BJ (cell line): Measurements from ENCODE around the gene RRAS2. TPM values are rescaled to one million over a fixed set of nuclear protein-coding genes. Genes with fewer than 3 reads are reported as not detected.

ENCODE experiments used
- CTCF ChIA-PET: fragments of 350-600 bp; formaldehyde crosslinking; extraction: SDS; loops from one replicate; lab custom pipeline; 2021; ENCODE audit warnings: antibody characterized with exemption, inconsistent platforms; lab: Yijun Ruan, JAX
- POLR2A ChIA-PET: fragments of 300-600 bp; sonication (Branson Sonifier 250); formaldehyde crosslinking; extraction: SDS; loops from one replicate; lab custom pipeline; 2021; ENCODE audit warnings: antibody characterized with exemption; lab: Charles Lee
- DNase-seq: peaks from one replicate; pipeline ENCODE4 v3.0.0-alpha.2; 2011; ENCODE audit warnings: low read depth
- H3K27me3 ChIP-seq: 2 replicates; pipeline ENCODE4 v1.6.0; 2011; ENCODE audit warnings: low read length; ENCODE audit not compliant: control insufficient read depth, insufficient read depth
- H3K36me3 ChIP-seq: 2 replicates; pipeline ENCODE4 v1.5.1; 2011; ENCODE audit warnings: low read length; ENCODE audit not compliant: control insufficient read depth, insufficient read depth
- H3K4me3 ChIP-seq: 2 replicates; pipeline ENCODE4 v1.5.1; 2011; ENCODE audit warnings: low read depth, mild to moderate bottlenecking, control low read depth, low read length
- CTCF ChIP-seq: IDR thresholded peaks from 2 replicates; pipeline ENCODE4 v1.5.1; 2011; ENCODE audit warnings: low read depth, mild to moderate bottlenecking, control low read depth, inconsistent platforms, low read length, moderate library complexity; ENCODE audit not compliant: insufficient read depth
- polyA plus RNA-seq: library from polyadenylated mRNA; depleted of rRNA; stranded (reverse); fragments of >200 nt; gene quantifications from 2 replicates; pipeline ENCODE4 v1.2.3, GENCODE V29; 2011

The RRAS2 gene
- polyA plus RNA-seq, 1 experiment: 29.1 TPM

- H3K4me3 ChIP-seq: no peak overlapping the region
- DNase-seq: no peak
- ChIA-PET POLR2A (no interaction called here), CTCF (interaction anchor here (2.2 kb wide), 1 partner anchor 190 kb away, joined by 5 read pairs; no protein-coding TSS in a partner anchor)
- no peaks in the 10 kb centered on the region for H3K27me3 ChIP-seq
- peaks cover 2% of the 10 kb centered on the region for H3K36me3 ChIP-seq
- no peak for TF ChIP-seq CTCF
Observed at GRCh38 chr11:14264966-14265365, 94.0 kb downstream of the RRAS2 start.

GRCh38 chr11:14262271-14262846, 96.6 kb downstream of the RRAS2 start:
- ChIA-PET CTCF (interaction anchor here (0.7 to 1.8 kb wide), 3 partner anchors 10 to 52 kb away, joined by 4 to 7 read pairs (median 6); no protein-coding TSS in a partner anchor), POLR2A (no interaction called here)
- H3K36me3 ChIP-seq: peaks cover 2% of the 10 kb centered on the region
- H3K27me3 ChIP-seq: no peaks in the 10 kb centered on the region
- DNase-seq: no peak
- no peak for TF ChIP-seq CTCF
- no peak overlapping the region for H3K4me3 ChIP-seq

GRCh38 chr11:14261066-14261465, 97.9 kb downstream of the RRAS2 start:
- Histone ChIP-seq H3K27me3 (no peaks in the 10 kb centered on the region), H3K4me3 (no peak overlapping the region), H3K36me3 (peaks cover 2% of the 10 kb centered on the region)
- no peak for TF ChIP-seq CTCF
- ChIA-PET POLR2A (interaction anchor here (0.5 kb wide), 1 partner anchor 155 kb away, joined by 6 read pairs; no protein-coding TSS in a partner anchor), CTCF (interaction anchor here (0.8 to 1.8 kb wide), 5 partner anchors 9 to 489 kb away, joined by 3 to 6 read pairs (median 4); no protein-coding TSS in a partner anchor)
- DNase-seq: no peak

- Histone ChIP-seq H3K27me3 (no peaks in the 10 kb centered on the region), H3K4me3 (no peak overlapping the region), H3K36me3 (no peaks in the 10 kb centered on the region)
- ChIA-PET CTCF (no interaction called here), POLR2A (no interaction called here)
- DNase-seq: no peak
- no peak for TF ChIP-seq CTCF
Observed at GRCh38 chr11:14259878-14260277, 99.1 kb downstream of the RRAS2 start.

- DNase-seq: no peak
- no peak for TF ChIP-seq CTCF
- H3K36me3 ChIP-seq: no peaks in the 10 kb centered on the region
- no peak overlapping the region for H3K4me3 ChIP-seq
- peaks cover 2% of the 10 kb centered on the region; the same call in 1 of the 2 replicates for H3K27me3 ChIP-seq
- ChIA-PET CTCF (no interaction called here), POLR2A (no interaction called here)
Observed at GRCh38 chr11:14259186-14259784, 99.7 kb downstream of the RRAS2 start.
